GM18858 (cell line): Measurements from ENCODE around the gene GRIP1.

Source experiments
- ATAC-seq: cut with Tn5 transposase; IDR thresholded peaks from one replicate; pipeline ENCODE4 v1.9.1; 2021; ENCODE audit not compliant: unreplicated experiment

GRIP1 gene

DNA sequence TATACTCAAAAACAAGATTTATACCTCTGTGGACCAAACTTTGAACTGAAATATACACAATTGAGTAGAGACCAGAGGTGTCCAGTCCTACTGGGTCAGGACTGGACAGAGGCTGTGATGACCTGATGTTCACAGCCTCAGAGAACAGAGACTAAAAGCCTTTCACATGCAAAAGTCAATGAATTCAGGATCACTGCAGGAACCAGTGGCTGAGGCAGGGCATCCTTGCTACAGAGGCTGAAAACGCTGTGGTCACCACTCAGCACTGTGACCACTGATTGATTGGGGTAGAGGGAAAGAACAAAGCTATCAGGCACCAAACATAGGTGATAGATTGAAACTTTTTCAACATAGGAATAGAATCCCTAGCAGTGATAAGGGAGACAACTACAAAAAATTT is 25.1 kb downstream of the GRIP1 start:
- no peak for ATAC-seq

DNA sequence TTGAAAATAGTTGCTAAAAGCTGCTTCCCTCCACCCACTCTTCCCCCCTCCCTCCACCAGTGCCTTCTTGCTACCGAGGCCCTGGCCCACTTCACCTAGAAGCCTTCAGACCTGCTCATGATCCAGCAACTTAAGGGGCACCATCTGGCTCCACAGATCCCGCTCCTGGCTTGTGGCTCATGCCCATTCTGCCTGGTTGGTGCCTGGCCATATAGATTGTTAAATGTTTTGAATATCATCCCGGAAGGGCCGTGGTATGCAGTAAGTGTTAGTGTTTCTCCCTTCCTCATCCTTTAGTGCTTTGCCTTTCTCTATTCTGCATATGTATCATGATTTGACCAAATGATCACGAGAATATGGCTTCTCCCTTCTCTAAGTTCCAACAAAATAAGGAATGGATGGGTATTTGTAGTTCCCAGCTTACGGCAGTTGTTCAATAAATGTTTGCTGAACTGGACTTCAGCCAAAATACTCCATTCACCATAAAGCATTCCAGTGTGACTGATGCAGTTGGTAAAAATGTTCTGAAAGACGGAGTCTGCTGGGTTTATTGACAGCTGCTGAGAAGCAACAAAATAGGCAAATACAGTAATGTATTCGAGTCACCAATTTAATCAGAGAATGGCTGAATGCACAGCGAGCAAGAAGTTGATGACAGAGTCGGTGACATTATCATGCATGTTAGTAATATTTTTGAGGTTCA is 30.7 kb downstream of the GRIP1 start:
- no peak for ATAC-seq

DNA sequence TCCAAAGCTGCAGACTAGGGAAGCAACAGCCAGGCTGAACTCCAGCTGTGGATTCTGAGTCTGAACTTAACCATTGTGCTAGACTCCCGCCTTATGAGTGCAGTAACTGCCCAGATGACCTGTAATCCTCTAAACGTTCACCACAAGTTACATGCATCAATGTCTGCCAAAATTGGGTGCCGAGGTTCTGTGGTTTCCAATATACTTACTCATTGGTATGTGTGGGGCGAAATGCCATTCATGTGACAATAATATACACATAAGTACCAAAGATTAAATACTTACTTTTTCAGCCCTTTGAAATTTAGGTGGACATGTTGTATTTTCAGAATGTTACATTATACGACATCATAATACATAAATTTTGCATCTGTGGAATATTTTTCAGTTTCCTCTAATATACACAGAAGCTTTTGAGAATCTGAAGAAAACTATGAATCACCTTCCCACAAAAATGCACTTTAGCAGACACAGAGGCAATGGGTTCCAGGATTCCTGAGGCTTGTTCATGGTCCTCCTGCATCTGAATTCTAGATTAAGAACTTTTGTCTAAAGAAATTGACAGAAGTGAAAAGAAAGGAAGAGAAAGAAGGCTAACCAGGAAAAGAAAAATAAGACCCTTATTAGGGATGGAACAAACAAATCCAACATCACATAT is 31.7 kb downstream of the GRIP1 start:
- no peak for ATAC-seq

DNA sequence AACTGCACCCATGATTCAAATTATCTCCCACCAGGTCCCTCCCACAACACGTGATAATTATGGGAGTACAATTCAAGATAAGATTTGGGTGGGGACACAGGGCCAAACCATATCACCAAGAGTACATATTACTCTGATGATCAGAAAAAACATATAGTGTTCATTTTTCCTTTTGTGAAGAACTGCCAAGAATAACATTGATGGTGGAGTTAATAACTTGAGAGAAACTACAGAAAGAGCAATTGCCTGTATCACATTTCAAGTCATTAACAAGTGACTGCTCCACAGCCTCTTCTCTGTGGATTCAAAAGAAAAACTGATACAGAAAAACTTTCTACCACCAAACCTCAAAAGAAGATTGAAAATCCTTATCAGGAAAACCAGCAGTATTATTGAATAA is 34.7 kb downstream of the GRIP1 start:
- ATAC-seq = no peak

DNA sequence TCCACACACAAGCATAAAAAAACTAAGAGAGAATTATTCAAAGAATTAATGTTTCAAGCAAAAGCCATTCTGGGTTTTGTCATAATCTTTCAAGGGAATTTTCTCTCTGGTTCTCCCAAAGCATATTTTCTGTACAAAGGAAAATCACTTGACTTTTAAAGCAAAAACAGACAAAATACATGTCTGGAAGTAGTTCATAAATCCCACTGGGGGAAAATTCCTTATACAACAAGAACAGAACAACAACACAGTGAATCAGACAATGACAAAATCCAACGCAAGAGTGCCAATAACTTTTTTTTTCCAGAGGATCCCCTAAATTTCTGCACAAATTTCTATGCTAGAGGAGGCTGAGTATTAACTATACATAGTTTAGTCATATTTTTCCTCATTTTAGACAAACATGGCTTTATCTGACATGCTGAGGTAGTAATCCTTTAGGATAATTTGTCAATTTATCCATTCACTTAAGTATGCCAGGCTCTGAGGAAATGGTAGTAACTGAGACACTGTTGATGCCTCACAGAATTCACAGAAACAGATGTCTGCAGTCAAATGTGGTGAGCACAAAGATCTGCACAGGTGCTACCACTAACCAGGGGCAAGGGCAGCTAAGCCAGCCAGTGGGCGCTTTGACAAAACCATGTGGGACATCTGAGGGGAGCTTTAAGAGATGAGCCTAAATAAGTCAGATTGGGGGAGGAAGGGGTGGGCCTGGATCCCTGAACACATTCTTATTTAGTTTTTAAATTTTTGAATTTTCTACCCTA is 38.0 kb downstream of the GRIP1 start:
- no peak for ATAC-seq

DNA sequence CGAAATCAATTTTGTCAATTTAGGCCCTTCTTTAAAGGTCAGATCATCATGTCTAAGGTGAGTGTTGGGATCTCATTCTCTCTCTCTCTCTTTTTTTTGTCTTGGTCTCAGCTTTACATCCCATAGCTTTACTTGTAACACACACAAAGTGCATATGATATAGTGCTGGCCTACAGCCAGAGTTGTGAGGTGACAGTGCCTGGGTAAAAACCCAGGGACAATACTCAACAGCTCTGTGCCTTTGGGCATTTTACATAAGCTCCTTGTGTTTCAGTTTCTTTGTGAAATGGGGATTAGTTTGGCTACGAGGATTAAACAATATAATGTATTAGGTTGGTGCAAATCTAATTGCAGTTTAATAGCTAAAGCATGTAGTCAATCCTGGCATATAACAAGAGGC is 40.2 kb downstream of the GRIP1 start:
- ATAC-seq = no peak

DNA sequence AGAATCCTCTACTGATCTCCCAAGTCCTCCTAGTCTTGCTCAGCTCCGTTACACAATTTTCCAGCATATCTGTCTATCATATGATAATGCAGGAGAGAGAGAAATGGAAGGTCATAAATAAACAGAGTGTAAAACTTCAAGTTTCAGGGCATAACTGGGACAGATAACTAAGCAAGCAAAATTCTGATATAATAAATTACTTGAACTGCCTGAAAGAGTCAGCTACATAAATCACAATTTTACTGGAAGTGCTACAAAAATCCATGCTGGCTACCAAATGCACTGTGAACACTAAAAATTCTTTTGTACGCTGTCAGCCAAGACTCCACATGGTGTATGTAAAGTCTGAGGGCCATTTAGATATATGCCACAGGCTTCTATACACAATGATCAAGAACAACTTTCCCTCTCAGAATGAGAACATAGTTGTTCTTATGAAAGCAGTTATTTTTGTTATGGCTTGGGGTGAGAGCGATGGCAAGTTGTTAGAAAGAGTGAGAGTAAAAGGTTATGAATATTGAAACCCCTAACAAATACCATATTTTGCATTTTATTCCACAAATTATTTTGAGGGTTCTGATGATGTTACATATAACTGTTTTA is 41.1 kb downstream of the GRIP1 start:
- ATAC-seq = no peak

DNA sequence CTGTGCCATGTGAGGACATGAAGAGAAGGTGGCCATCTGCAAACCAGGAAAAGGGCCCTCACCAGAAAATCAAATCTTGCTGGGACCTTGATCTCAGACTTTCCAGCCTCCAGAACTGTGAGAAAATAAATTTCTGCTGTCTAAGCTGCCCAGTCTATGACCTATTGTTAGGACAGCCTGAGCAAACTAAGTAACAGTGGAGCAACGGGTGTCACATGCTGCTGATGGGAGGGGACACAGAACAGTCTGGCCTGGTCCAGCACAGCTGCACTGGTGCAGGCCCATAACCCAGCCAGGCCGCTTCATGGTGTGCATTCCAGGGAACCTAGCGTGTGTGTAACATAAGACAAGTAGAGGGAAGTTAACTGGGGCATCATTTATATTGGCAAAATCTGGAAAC is 42.1 kb downstream of the GRIP1 start:
- ATAC-seq = no peak

DNA sequence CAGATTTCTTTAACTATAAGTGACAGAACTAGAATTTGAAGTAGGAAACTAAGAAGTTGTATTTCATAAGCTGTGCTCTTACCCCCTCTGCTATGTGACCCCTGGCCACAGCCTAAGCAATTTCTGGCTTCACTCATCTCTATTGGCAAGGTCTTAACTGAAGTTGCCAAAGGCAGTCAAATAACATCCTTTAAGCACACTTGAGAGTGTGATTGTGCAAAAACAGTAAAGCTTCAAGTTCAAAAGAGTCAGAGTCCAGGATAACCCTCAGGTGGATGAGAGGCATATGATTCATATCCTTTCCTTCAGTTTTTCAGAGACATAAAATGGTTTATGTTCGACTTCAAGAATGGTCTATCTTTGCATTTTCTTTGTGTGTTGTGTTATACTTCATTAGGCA is 45.2 kb downstream of the GRIP1 start:
- no peak for ATAC-seq

DNA sequence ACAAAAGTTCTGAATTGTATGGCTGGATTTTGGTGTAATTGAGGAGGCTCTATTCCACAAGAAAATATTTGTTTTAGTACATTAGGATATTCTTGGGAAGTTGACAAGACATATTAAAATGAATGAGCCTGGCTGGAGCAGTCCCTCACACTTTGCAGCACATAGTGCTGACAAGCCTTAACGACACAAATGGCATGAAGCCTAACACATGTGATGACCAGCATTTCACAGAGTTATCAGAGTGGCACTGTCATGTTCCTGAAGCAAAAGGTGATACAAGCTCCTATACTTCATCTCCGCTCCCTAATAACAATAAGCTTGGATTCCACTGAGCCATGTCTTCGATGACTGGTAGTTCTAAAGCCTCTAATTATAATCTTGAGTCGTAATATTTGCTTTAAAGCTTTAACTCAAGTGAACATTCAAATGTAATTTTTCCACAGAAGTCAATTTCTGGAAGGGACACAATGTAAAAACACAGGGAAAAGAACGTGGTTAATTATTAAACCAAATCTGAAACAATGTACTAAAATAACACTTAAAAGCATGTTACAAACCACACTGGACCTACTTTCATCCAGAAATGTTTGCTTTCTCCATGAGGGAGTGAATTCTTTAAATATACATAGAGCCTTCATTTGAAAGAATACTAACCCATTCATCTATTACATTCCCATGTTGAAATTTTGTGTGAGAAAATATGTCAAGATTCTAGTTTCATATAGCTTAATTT is 49.6 kb downstream of the GRIP1 start:
- ATAC-seq = no peak

DNA sequence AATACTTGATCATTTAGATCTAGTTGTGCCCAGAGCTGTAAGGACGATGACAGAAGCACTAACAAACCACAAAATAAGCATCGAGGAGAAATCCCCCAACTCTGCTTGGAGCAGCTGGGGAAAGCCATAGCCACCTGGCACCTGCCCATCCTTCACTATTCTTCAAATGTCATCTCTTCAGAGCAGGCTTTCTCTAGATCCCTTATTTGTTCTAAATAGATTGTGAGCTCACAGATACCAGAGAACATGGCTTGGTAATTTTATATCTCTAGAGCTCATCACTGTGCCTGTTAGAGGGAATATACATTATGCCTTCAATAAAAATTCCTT is 50.9 kb downstream of the GRIP1 start:
- no peak for ATAC-seq

DNA sequence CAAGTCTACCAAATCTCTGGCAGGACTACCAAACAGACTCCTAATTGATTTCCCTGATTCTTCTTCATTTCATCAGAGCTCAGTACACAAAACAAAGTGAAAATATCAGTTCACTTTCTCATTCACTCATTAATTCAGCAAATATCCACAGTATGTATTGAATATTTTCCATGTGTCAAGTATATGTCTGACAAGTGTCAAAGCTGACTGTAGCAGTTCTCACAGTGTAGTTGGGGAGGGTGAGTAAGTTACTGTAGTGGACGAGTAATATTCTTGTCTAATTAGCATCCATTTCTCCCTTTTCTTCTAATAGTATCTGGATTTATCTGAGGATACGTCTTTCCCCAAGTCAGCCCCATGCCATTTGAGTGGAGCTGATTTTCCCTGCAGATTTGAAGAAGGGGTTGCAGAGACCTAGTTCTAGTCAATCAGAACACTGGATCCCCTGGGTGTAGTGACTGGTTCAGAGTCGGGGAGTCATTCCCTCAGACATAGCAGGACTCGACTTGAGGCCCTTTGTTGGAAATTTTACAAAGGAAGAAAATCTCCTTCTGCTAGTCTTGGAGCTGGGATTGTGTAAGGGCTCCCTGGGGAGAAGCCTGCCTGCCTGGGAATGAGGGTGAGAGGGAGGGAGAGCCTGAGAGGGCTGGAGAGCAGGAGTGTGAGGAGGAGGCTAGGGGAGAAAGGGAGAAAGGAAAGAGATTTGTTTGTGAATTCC is 51.4 kb downstream of the GRIP1 start:
- no peak for ATAC-seq

DNA sequence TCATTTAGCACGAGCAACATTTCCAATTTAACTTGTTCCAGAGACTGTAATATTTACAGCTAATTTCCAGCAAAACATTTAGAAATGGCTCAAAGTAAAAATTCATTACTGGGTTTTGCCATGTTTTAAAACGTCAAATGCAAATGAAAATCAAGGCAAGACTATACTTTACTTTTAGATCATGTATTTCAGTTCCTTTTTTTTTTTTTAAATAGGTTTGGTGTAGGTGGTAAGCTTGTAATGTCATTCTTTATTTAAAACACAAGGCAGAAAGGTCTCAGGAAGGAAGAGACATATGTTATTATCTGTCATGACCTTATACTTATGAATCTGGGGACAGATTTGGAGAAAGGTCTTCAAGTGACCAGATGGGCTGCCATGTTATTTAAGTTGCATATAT is 54.1 kb downstream of the GRIP1 start:
- ATAC-seq = peak; percentile 70

DNA sequence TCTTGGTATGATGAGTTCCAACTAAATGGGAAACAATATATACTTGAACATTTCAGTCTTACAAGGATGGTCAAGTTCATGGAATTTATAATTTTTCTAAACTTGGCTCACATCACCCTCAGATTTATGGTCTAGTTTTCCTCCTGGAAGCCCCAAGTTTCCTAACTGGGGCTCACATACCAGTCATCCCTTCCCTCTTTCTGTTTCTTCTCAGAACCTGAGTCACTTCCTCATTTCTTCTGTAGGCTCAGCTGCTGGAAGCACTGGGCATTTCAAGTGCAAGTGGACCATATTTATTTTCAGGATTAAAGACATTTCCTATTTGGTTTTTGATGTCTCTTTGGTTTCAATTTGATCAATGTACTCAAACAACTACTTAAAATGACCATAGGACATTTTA is 55.4 kb downstream of the GRIP1 start:
- ATAC-seq = no peak

DNA sequence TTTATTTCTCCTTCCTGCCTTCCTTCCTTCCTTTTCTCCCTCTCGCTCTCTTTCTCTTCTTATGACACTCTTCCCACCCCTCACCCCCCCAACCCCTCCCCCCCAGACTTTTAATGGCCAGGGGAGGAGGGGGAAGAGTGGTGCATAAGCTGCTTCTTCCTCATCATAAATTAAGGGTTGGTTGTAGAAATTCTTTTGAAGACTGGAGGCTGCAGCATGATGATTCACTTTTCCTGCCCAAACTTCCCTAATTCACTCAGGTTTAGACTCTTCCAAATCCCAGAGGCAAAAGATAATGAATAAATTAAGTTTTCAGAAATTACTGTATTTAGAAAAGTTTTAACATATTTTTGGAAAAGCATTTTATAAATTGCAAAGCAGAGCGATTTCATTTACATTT is 58.2 kb downstream of the GRIP1 start:
- no peak for ATAC-seq

DNA sequence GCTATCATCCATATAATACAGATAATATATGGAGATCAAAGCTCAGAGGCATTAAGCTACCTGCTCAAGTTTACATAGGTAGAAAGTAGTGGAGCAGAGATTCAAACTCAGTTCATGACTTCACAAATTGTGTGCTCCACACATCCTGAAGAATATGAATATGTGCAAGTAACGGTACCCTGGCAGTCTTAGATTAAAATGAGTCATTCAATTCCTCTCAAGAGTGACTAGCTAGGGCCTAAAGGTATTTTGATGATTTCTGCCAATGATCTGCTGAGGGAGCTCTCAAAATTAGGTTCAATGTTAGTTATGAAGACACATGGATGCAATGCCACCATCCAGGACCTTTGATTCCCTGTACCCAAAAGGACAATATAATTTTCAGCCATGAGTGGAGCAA is 58.9 kb downstream of the GRIP1 start:
- no peak for ATAC-seq

DNA sequence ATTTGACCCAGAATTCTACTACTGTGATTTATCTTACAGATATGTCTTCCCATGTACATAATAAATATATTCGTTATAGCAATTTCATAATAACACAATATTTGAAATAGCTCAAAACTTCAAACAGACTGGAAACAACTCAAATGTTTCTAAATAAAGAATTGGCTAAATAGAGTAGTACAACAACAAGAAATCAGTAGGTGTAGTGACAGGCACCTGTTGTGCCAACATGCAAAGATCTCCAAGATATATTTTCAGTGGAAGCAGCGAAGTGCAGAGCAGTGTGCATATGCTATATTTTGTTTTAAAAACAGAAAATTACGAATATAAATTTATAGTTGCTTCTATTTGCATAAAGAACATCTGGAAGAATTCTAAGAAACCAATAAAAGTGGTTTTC is 60.9 kb downstream of the GRIP1 start:
- ATAC-seq = no peak

DNA sequence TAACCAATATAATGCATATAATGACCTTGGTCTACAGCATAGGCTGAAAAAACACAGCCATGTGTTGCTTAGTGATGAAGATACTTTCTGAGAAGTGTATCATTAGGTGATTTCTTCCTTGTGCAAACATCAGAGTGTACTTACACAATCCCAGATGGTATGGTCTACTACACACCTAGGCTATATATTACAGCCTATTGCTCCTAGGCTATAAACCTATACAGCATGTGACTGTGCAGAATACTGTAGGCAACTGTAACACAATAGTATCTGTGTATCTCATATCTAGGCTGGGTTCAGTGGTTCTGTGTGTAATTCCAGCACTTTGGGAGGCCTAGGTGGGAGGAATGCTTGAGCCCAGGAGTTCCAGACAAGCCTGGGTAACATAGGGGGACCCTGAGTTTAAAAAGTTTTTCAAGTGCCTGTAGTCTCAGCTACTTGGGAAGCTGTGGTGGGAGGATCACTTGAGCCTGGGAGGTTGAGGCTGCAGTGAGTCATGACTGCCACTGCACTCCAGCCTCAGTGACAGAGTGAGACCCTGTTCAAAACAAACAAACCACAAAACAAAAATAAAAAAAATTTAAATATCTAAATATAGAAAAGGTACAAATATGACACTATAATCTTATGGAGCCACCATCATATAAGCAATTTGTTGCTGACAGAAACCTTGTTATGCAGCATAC is 66.6 kb downstream of the GRIP1 start:
- ATAC-seq = no peak

DNA sequence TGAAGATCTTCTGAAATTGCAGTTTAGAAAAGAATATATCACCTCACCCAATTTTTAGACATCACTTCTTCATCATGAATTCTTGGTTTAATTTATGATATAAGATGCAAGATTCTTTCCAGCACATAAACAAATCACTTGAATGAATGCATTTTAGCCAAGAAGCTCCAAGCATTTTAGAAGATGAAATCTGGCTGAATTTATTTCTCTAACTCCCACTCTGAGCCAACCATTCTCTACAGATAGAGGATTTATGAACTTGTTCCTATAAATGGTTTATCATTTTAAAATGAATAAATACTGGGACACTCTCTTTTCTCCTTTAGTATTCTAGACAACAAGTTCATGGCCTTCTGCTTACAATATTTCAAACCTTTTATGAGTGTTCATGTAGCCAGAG is 71.7 kb downstream of the GRIP1 start:
- ATAC-seq = no peak

DNA sequence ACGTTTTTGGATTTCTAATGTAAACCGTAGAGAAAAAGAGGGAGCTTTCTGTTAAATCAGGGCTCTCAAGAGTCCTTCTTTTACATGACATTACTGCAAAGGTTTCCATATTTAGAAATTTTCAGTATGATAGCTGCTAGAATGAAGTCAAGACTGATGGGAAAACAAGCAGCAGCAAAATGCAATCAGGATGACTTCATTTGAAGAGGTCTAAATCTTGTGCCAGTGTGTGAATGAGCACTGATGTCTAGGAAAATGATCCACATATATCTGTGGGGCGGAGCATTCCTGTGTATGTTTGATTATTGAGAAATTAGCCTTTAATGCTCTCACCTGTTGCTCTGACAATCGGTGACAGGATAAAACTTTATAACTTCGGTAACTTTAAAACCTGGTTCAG is 73.6 kb downstream of the GRIP1 start:
- no peak for ATAC-seq
